IPS DF 6.9 (cell line): ENCODE data around the gene CD5L.

Source experiments
- DNase-seq: peaks from one replicate; pipeline ENCODE4 v3.0.0-alpha.2; 2013; ENCODE audit warnings: low read depth, low spot score
- H3K27ac ChIP-seq: one replicate; pipeline ENCODE4 v1.5.1; 2013; ENCODE audit warnings: low read length, control low read depth
- H3K27me3 ChIP-seq: 2 replicates; pipeline ENCODE4 v1.6.1; 2013; ENCODE audit warnings: mild to moderate bottlenecking, low read length; ENCODE audit not compliant: control insufficient read depth, insufficient read depth
- H3K36me3 ChIP-seq: 2 replicates; pipeline ENCODE4 v1.6.1; 2013; ENCODE audit warnings: low read length; ENCODE audit not compliant: control insufficient read depth, insufficient read depth
- H3K4me1 ChIP-seq: 2 replicates; pipeline ENCODE4 v1.6.1; 2013; ENCODE audit warnings: low read length; ENCODE audit not compliant: control insufficient read depth, insufficient read depth
- H3K4me3 ChIP-seq: 2 replicates; pipeline ENCODE4 v1.5.1; 2013; ENCODE audit warnings: mild to moderate bottlenecking, low read length
- H3K9me3 ChIP-seq: 2 replicates; pipeline ENCODE4 v1.6.1; 2013; ENCODE audit warnings: low read length, inconsistent platforms; ENCODE audit not compliant: control insufficient read depth, insufficient read depth
- WGBS: extraction: QIAGEN DNeasy Blood & Tissue Kit; methylation state at CpG from one replicate; pipeline ENCODE4 v1.1.7; 2013; ENCODE audit warnings: mixed read lengths, missing lambda C conversion rate; ENCODE audit not compliant: insufficient read length, insufficient coverage; 5-methylcytosine and 5-hydroxymethylcytosine counted together

CD5L gene

GRCh38 chr1:157844089-157844830 lies 2.7 kb upstream of the CD5L start:
- H3K27me3 ChIP-seq: no peaks in the 10 kb centered on the region
- WGBS: no CpG with 5 or more reads among the region's 4 CpGs
- H3K4me3 ChIP-seq: no peak overlapping the region
- H3K36me3 ChIP-seq: no peaks in the 10 kb centered on the region
- H3K9me3 ChIP-seq: no peaks in the 10 kb centered on the region; the same call in 1 of the 2 replicates
- H3K4me1 ChIP-seq: no peaks in the 10 kb centered on the region
- H3K27ac ChIP-seq: no peak overlapping the region
- DNase-seq: no peak

DNA sequence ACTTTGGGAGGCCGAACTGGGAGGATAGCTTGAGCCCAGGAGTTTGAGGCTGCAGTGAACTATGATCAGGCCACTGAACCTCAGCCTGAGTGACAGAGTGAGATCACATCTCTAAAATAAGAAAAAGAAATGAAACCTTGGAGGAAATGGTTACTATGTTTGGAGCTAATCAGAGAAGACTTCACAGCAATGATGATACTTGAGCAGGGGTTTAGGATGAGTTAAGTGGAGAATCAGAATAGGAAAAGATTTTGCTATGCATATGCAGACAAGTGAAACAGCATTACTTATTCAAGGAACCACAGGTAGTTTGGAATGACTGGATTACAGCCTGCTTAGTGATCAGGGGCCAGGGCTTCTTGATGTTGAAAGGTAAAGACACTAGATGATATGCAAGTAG lies 1.3 kb upstream of the CD5L start:
- Histone ChIP-seq H3K9me3 (no peaks in the 10 kb centered on the region; the same call in 1 of the 2 replicates), H3K27me3 (no peaks in the 10 kb centered on the region), H3K4me1 (no peaks in the 10 kb centered on the region), H3K36me3 (no peaks in the 10 kb centered on the region), H3K4me3 (no peak overlapping the region), H3K27ac (no peak overlapping the region)
- no peak for DNase-seq
- no CpG with 5 or more reads among the region's 1 CpG for WGBS

DNA sequence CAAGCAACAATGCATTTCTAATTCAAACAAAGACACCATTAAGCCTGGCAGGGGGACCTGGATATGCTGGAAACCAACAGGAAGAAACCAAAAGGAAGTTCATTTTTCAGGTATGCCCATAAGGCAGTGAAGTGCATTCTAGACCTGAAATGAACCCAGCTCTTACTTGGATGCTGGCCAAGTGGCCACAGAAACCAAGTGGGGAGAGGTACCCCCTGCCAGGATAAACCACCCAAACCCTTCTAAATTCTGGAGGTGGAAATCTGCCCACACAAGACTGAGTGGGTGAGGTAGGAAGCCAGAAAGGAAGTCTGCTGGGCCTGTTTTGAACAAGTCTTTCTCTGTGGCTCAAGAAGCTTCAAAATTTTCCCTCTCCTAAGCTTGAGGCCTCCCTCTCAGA lies 2.6 kb downstream of the CD5L start:
- no peak for DNase-seq
- H3K4me1 ChIP-seq: no peaks in the 10 kb centered on the region; the same call in 1 of the 2 replicates
- H3K36me3 ChIP-seq: no peaks in the 10 kb centered on the region
- no peaks in the 10 kb centered on the region; the same call in 1 of the 2 replicates for H3K9me3 ChIP-seq
- H3K27ac ChIP-seq: no peak overlapping the region
- no peak overlapping the region for H3K4me3 ChIP-seq
- H3K27me3 ChIP-seq: no peaks in the 10 kb centered on the region

GRCh38 chr1:157834430-157834829 lies 7.2 kb downstream of the CD5L start:
- WGBS: no CpG with 5 or more reads among the region's 12 CpGs
- H3K9me3 ChIP-seq: no peaks in the 10 kb centered on the region
- DNase-seq: no peak
- H3K27ac ChIP-seq: no peak overlapping the region
- no peaks in the 10 kb centered on the region for H3K36me3 ChIP-seq
- H3K27me3 ChIP-seq: no peaks in the 10 kb centered on the region
- H3K4me3 ChIP-seq: no peak overlapping the region
- H3K4me1 ChIP-seq: no peaks in the 10 kb centered on the region; the same call in 1 of the 2 replicates

- H3K9me3 ChIP-seq: no peaks in the 10 kb centered on the region
- no peak overlapping the region for H3K27ac ChIP-seq
- no peaks in the 10 kb centered on the region; the same call in 1 of the 2 replicates for H3K4me1 ChIP-seq
- H3K4me3 ChIP-seq: no peak overlapping the region
- no peak for DNase-seq
- no peaks in the 10 kb centered on the region for H3K36me3 ChIP-seq
- H3K27me3 ChIP-seq: no peaks in the 10 kb centered on the region
- WGBS: no CpG with 5 or more reads among the region's 6 CpGs
These were observed 8.5 kb downstream of the CD5L start for GRCh38 chr1:157833145-157833544.

GRCh38 chr1:157831968-157832626 lies 9.5 kb downstream of the CD5L start:
- DNase-seq: no peak
- H3K4me3 ChIP-seq: no peak overlapping the region
- H3K36me3 ChIP-seq: no peaks in the 10 kb centered on the region
- H3K9me3 ChIP-seq: no peaks in the 10 kb centered on the region
- H3K27me3 ChIP-seq: no peaks in the 10 kb centered on the region
- H3K27ac ChIP-seq: no peak overlapping the region
- no peaks in the 10 kb centered on the region; the same call in 1 of the 2 replicates for H3K4me1 ChIP-seq
- WGBS: no CpG with 5 or more reads among the region's 4 CpGs

DNA sequence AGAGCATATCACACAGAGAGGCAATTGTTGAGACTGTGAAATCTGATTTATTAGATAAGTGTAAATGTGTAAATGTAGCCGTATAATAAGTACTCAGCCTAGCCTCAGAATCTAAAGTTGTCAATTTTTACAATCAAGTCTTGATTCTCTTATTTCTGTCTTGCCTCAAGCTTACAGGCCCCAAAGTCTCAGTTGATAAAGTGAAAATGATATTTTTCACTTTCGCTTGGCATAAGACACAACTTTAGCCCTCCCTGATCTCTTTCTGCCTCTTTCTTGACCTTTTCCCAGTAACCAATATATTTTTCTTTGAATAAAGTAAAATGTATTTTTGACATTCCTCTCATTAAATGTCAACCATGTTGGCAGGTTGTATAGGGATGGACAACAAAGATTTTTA lies 10.7 kb downstream of the CD5L start:
- H3K4me3 ChIP-seq: no peak overlapping the region
- no peaks in the 10 kb centered on the region; the same call in 1 of the 2 replicates for H3K4me1 ChIP-seq
- no peaks in the 10 kb centered on the region for H3K9me3 ChIP-seq
- WGBS: no CpG with 5 or more reads among the region's 2 CpGs
- no peak for DNase-seq
- H3K27ac ChIP-seq: no peak overlapping the region
- no peaks in the 10 kb centered on the region for H3K36me3 ChIP-seq
- no peaks in the 10 kb centered on the region for H3K27me3 ChIP-seq

DNA sequence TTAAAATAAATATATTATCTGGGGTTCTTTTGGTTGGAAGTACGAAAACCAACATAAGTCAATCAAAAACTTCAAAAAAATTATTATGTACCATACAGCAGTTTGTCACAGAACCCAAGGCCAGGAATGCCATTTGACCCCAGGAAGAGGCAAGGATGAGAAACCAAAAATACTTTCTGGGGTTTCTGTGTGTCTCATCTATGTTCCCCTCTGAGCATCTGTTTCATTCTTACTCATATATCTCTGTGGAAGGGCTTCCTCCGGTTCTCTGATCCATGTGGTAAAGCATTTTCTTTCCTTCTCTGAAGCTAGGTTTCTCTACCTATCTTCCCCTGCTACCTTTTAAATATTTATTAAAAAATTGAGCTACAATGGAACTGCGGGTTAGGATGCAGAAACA lies 11.9 kb downstream of the CD5L start:
- H3K27me3 ChIP-seq: no peaks in the 10 kb centered on the region
- WGBS: no CpG with 5 or more reads among the region's 3 CpGs
- H3K4me1 ChIP-seq: no peaks in the 10 kb centered on the region; the same call in 1 of the 2 replicates
- no peaks in the 10 kb centered on the region for H3K36me3 ChIP-seq
- H3K4me3 ChIP-seq: no peak overlapping the region
- no peaks in the 10 kb centered on the region for H3K9me3 ChIP-seq
- no peak overlapping the region for H3K27ac ChIP-seq
- DNase-seq: no peak

DNA sequence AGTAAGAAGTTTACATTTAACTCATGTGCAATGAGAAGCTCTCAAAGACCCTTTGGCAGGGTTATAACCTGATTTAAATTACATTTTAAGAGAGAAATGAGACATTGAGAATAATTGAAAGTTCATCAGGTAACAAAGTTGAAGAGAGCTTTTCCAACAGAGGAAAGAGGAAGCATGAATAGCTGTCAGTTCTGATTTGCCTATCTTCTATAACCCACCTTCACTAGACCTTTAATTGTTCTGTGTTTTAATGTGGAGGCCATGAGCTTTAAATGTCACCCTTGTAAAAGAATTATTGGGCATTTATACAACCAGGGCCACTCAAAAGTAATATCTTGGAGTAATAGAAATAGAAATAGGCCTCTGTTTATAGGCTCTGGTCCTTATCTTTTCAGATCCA lies 12.4 kb downstream of the CD5L start:
- Histone ChIP-seq H3K36me3 (no peaks in the 10 kb centered on the region), H3K27me3 (no peaks in the 10 kb centered on the region), H3K4me3 (no peak overlapping the region), H3K27ac (no peak overlapping the region), H3K4me1 (no peaks in the 10 kb centered on the region; the same call in 1 of the 2 replicates), H3K9me3 (no peaks in the 10 kb centered on the region)
- no peak for DNase-seq

DNA sequence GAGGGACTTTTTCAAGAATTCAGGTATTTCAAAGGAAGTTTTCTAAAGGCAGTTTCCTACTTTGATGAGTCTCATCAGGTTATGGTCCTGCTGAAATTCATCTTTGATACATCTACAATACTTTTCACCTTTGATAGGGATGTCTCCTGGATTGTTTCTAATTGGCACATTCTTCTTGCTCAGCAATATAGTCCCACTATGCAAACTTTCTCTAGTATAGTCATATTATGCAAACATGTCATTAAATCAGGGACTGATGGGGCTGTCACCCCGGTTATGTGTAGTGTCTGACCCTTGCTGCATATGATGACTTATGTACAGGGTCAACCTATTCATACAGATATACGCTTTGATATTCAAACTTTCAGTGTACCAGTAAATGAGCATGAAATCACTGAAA lies 21.3 kb downstream of the CD5L start:
- Histone ChIP-seq H3K4me3 (no peak overlapping the region), H3K9me3 (no peaks in the 10 kb centered on the region; the same call in 1 of the 2 replicates), H3K4me1 (no peaks in the 10 kb centered on the region), H3K27me3 (no peaks in the 10 kb centered on the region), H3K27ac (no peak overlapping the region), H3K36me3 (no peaks in the 10 kb centered on the region)
- no peak for DNase-seq
- no CpG with 5 or more reads among the region's 2 CpGs for WGBS

DNA sequence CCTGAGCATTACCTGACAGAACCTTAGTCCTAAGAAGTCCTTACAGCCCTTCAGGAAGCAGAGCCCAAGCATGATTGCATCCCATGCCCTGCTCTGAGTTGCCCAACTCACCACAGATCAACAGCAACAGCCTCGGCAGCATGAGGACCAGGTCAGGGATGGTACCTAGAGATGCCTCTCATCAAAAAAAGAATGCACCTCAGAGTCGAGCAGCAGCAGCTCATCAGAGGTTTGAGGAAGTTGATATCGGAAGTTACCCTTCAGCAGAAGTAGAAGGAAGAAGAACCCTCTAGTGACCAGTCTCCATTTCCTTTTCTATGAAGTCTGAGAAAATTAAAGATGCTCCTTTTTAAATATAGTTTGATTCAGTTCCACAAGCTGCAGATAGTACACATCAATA lies 21.7 kb downstream of the CD5L start, which contains the start of gene FCRL1:
Gene FCRL1, minus strand, starts transcription at position 225 of the 400 bp plus-strand sequence. Its CDS starts 83 bp downstream, at position 142.
- no peak for DNase-seq
- WGBS: no CpG with 5 or more reads among the region's 3 CpGs

More for the DNA sequence above, 21.7 kb downstream of the CD5L start, which contains the start of gene FCRL1:
- no peaks in the 10 kb centered on the region for H3K4me1 ChIP-seq
- no peaks in the 10 kb centered on the region; the same call in 1 of the 2 replicates for H3K9me3 ChIP-seq
- no peak within 1 kb of the TSS for H3K27ac ChIP-seq
- H3K36me3 ChIP-seq: no peaks in the 10 kb centered on the region
- no peaks in the 10 kb centered on the region for H3K27me3 ChIP-seq
- H3K4me3 ChIP-seq: no peak within 1 kb of the TSS
